Measurements from ENCODE around the gene HHAT. TPM values are rescaled to one million over a fixed set of nuclear protein-coding genes. Genes with fewer than 3 reads are reported as not detected.
"Not testable (repeated sequence)": the region's sequence is repeated elsewhere in the genome, so short reads cannot be mapped to it uniquely, and the experiment has no call there.

HHAT gene
- polyA plus RNA-seq, 3 donors = 1.1 to 1.6 (median 1.5) TPM

DNA sequence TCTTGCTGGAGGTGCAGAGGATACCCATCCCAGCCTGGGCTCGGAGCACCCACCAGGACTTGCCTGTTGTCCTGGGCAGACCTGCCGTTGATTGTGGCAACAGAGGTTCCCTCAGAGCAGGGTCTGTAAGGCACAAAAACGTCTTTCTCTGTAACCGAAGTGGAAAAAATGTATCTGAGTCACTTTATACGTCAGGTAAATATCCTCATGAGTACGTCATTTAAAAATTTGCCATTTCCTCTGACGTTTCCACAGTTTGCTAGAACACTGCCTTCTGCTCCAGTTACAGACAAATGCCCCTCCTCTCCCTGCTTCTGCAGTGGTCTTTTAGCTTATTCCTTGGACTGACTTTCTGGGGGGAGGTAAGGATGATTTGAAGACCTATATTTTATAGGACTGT, 326.8 kb downstream of the HHAT start:
- H3K36me3 Mint-ChIP-seq = no peaks in the 10 kb centered on the region
- H3K27ac Mint-ChIP-seq = no peak overlapping the region
- H3K4me2 ChIP-seq (replicated peaks; ENCODE audit: extremely low read depth, low read length, poor library complexity, severe bottlenecking) = no peak overlapping the region

DNA sequence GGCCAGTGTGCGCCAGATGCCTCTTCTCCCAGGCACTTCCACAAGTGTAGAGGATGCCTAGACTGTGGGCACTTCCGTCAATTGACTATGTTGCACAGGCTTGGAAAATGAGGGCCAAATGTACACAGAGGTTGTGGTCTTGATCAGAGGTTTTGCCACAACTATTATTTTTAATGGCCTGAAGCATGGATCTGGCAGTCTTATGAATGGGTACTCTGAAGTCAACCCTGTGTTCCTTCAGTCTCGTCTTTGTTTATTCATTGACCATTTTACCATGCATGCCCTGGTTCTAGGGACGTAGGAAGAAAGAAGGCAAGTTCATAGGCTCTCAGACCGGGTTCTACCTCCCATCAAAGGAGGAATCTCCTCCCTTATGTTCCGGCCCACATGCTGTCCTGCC, 329.1 kb downstream of the HHAT start:
- no peak overlapping the region for H3K4me3 Mint-ChIP-seq
- DNase-seq = no peak
- no peak for TF ChIP-seq CTCF (IDR thresholded peaks at IDR 0.05)
- Histone ChIP-seq H3K36me3 (replicated peaks in 1 of 2; ENCODE audit: control insufficient read depth in 1 of 2, insufficient read depth in 2 of 2, low read length in 2 of 2) (no peaks in the 10 kb centered on the region), H2AFZ (ENCODE audit: insufficient read depth, low read depth, low read length, poor library complexity, severe bottlenecking) (no peak overlapping the region), H3K79me2 (ENCODE audit: insufficient read depth, low read length) (no peaks in the 10 kb centered on the region), H3K4me2 (replicated peaks; ENCODE audit: extremely low read depth, low read length, poor library complexity, severe bottlenecking) (no peak overlapping the region), H4K20me1 (ENCODE audit: insufficient read depth, low read length) (no peaks in the 10 kb centered on the region), H3K9me3 (replicated peaks in 1 of 2; ENCODE audit: control insufficient read depth in 1 of 2, insufficient read depth in 1 of 2, low read length in 2 of 2) (peaks cover 8 to 26% of the 10 kb centered on the region in 2 donors), H3K4me3 (replicated peaks in 1 of 3; ENCODE audit: low read depth in 2 of 3, low read length in 3 of 3) (no peak overlapping the region), H3K27me3 (ENCODE audit: control insufficient read depth in 2 of 2, insufficient read depth in 2 of 2, low read length in 2 of 2) (no peaks in the 10 kb centered on the region), H3K9ac (ENCODE audit: insufficient read depth, low read length, poor library complexity, severe bottlenecking) (no peak overlapping the region), H3K27ac (ENCODE audit: low read depth in 1 of 2, low read length in 2 of 2) (no peak overlapping the region), H3K4me1 (ENCODE audit: control insufficient read depth in 1 of 2, insufficient read depth in 2 of 2, low read length in 2 of 2) (no peaks in the 10 kb centered on the region)
- WGBS (ENCODE audit: insufficient coverage) = 95% methylated on average over 4 of the region's 6 CpGs
- H3K27me3 Mint-ChIP-seq (ENCODE audit: low read depth in 3 of 3) = no peaks in the 10 kb centered on the region
- intact Hi-C loops (cut with micrococcal nuclease) = no loop called here
- peaks cover 4 to 19% (median 12%) of the 10 kb centered on the region in 7 donors for H3K9me3 Mint-ChIP-seq
- H3K36me3 Mint-ChIP-seq = no peaks in the 10 kb centered on the region
- H3K27ac Mint-ChIP-seq = no peak overlapping the region
- H3K4me1 Mint-ChIP-seq = no peaks in the 10 kb centered on the region

More for the DNA sequence above, 326.8 kb downstream of the HHAT start:
- H3K4me1 ChIP-seq (ENCODE audit: control insufficient read depth in 1 of 2, insufficient read depth in 2 of 2, low read length in 2 of 2) = no peaks in the 10 kb centered on the region
- H4K20me1 ChIP-seq (ENCODE audit: insufficient read depth, low read length) = no peaks in the 10 kb centered on the region
- H3K79me2 ChIP-seq (ENCODE audit: insufficient read depth, low read length) = no peaks in the 10 kb centered on the region
- TF ChIP-seq CTCF (IDR thresholded peaks at IDR 0.05) = no peak
- H3K4me3 Mint-ChIP-seq = no peak overlapping the region
- DNase-seq = no peak
- H3K9me3 ChIP-seq (replicated peaks in 1 of 2; ENCODE audit: control insufficient read depth in 1 of 2, insufficient read depth in 1 of 2, low read length in 2 of 2) = peaks cover 8 to 26% of the 10 kb centered on the region in 2 donors
- intact Hi-C loops (cut with micrococcal nuclease) = no loop called here
- H3K27ac ChIP-seq (ENCODE audit: low read depth in 1 of 2, low read length in 2 of 2) = no peak overlapping the region
- no peaks in the 10 kb centered on the region for H3K36me3 ChIP-seq (replicated peaks in 1 of 2; ENCODE audit: control insufficient read depth in 1 of 2, insufficient read depth in 2 of 2, low read length in 2 of 2)
- WGBS (ENCODE audit: insufficient coverage) = 94% methylated on average over 6 of the region's 7 CpGs
- H3K9me3 Mint-ChIP-seq = peaks cover 4 to 16% (median 9%) of the 10 kb centered on the region in 7 donors
- no peaks in the 10 kb centered on the region for H3K27me3 ChIP-seq (ENCODE audit: control insufficient read depth in 2 of 2, insufficient read depth in 2 of 2, low read length in 2 of 2)
- no peaks in the 10 kb centered on the region for H3K4me1 Mint-ChIP-seq
- no peak overlapping the region for H3K4me3 ChIP-seq (replicated peaks in 1 of 3; ENCODE audit: low read depth in 2 of 3, low read length in 3 of 3)
- H2AFZ ChIP-seq (ENCODE audit: insufficient read depth, low read depth, low read length, poor library complexity, severe bottlenecking) = no peak overlapping the region
- no peak overlapping the region for H3K9ac ChIP-seq (ENCODE audit: insufficient read depth, low read length, poor library complexity, severe bottlenecking)
- H3K27me3 Mint-ChIP-seq (ENCODE audit: low read depth in 3 of 3) = no peaks in the 10 kb centered on the region

DNA sequence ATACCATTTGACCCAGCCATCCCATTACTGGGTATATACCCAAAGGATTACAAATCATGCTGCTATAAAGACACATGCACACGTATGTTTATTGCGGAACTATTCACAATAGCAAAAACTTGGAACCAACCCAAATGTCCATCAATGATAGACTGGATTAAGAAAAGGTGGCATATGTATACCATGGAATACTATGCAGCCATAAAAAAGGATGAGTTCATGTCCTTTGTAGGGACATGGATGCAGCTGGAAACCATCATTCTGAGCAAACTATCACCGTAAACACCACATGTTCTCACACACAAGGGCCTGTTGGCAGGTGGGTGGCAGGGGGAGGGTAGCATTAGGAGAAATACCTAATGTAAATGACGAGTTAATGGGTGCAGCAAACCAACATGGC, 332.8 kb downstream of the HHAT start:
- H3K4me1 ChIP-seq (ENCODE audit: control insufficient read depth in 1 of 2, insufficient read depth in 2 of 2, low read length in 2 of 2); H3K4me1 Mint-ChIP-seq; H3K36me3 ChIP-seq (replicated peaks in 1 of 2; ENCODE audit: control insufficient read depth in 1 of 2, insufficient read depth in 2 of 2, low read length in 2 of 2); H3K79me2 ChIP-seq (ENCODE audit: insufficient read depth, low read length); H3K4me3 Mint-ChIP-seq; H4K20me1 ChIP-seq (ENCODE audit: insufficient read depth, low read length); H3K4me2 ChIP-seq (replicated peaks; ENCODE audit: extremely low read depth, low read length, poor library complexity, severe bottlenecking); H3K27me3 Mint-ChIP-seq (ENCODE audit: low read depth in 3 of 3); H3K9me3 Mint-ChIP-seq; H3K4me3 ChIP-seq (replicated peaks in 1 of 3; ENCODE audit: low read depth in 2 of 3, low read length in 3 of 3); H3K27me3 ChIP-seq (ENCODE audit: control insufficient read depth in 2 of 2, insufficient read depth in 2 of 2, low read length in 2 of 2); H3K36me3 Mint-ChIP-seq; H3K9ac ChIP-seq (ENCODE audit: insufficient read depth, low read length, poor library complexity, severe bottlenecking); DNase-seq; H3K27ac Mint-ChIP-seq; intact Hi-C loops (cut with micrococcal nuclease); H2AFZ ChIP-seq (ENCODE audit: insufficient read depth, low read depth, low read length, poor library complexity, severe bottlenecking); H3K27ac ChIP-seq (ENCODE audit: low read depth in 1 of 2, low read length in 2 of 2): not testable (repeated sequence)
- no CpG with 5 or more reads among the region's 4 CpGs for WGBS (ENCODE audit: insufficient coverage)
- H3K9me3 ChIP-seq (replicated peaks in 1 of 2; ENCODE audit: control insufficient read depth in 1 of 2, insufficient read depth in 1 of 2, low read length in 2 of 2) = peaks cover 0 to 12% of the 10 kb centered on the region in 2 donors
